Tongue (tissue), 3 donors: Measurements from ENCODE around the gene DPY19L1. TPM values are rescaled to one million over a fixed set of nuclear protein-coding genes. Genes with fewer than 3 reads are reported as not detected.
A peak's percentile ranks its signal among the peaks of the same experiment; 100 is the strongest.
"Not testable (repeated sequence)": the region's sequence is repeated elsewhere in the genome, so short reads cannot be mapped to it uniquely, and the experiment has no call there.

Experiments
- DNase-seq: peaks from one replicate; pipeline ENCODE4 v3.0.0-alpha.2; 2015
- small RNA-seq: library from RNA; depleted of rRNA; stranded (forward); fragments of <200 nt; gene quantifications from one replicate; pipeline ENCODE3, GENCODE V24; 2014; ENCODE audit warnings: low replicate concordance
- total RNA-seq: library from RNA; depleted of rRNA; stranded (reverse); fragments of >200 nt; gene quantifications from one replicate; pipeline ENCODE4 v1.2.3, GENCODE V29; 2014

DPY19L1 gene
- total RNA-seq, 1 donor from 2014 or later, result 26.6 TPM

DNA sequence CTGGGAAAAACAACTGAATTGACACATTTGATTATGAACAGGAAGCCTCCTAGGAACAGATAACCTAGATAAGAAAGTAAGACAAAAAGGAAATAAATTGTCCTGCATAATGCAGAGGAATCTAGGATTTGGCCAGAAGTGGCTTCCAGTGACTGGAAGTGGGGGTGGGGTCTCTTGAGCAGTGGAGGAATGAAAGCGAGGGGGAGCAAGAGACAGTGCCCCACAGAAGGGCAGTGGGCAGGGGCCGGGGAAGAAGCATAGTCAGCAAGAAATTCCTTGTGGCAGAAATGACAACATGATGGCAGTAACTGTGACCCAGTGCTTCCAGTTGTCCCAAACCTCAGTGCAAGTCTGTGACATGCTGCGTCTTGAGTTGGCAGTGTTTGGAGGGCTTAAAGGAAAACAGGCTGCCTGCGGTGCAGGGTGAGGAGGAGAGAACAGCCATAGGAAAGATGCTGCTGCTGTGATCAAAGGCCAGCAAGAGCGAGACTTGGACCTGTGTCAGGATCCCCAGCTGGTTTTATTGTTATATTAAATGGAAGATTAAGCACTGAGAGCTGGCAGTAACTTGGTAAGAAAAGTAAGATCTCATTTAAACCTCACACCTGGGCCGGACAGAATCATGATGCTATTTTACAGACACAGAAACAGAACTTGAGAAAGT lies 119.0 kb downstream of the DPY19L1 start:
- peak; percentile 20 for DNase-seq

DNA sequence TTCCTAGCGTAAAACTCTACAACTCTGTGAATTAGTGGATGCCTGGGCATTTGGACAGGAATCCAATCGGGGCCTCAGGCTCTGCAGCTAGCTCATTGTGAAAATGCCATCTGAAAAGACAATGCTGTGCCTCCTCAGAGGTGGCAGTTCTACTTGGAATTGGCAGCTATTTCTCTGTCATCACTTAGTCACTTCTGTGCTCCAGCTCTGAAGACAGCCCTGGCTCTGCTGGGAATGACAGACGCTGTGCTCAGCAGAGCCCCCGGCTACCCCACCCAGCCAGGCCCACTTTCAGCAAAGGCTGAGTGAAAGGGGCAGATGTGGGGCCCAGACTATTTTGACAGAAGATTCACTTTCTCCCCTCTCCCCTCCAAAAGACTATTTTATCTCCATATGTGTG lies 119.8 kb downstream of the DPY19L1 start:
- not testable (repeated sequence) for DNase-seq

DNA sequence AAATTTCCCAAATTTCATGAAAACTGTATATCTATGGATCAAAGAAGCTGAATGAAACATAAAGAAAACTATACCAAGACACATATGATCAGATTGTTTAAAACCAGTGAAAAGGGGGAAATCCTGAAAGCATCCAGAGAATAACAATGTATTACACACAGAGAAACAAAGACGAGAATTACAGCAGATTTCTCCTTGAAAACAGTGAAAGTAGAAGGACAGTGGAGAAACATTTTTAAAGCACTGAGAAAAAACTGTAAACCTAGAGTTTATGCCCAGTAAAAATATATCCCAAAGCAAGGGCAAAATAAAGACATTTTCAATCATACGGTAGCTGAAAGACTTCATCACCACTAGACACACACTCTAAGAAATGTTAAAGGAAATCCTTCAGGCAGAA lies 121.0 kb downstream of the DPY19L1 start:
- DNase-seq, result no peak

DNA sequence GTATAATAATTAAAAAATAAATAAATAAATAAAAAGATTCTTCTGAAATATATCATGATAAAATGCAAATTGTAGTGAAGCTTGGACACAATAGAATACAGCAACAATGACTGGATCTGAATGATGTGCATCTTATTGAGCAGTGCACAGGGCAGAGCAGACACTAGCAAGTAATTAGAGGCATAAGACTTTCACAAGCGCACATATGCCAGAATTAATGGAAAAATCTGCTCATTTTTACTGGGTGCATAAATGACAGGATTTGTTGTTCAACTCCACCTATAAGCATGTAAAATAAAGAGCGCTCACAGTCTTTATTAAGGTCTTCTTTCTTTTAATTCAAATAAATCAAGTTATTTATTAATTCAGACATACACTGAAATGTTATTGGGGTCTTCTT lies 125.0 kb downstream of the DPY19L1 start:
- DNase-seq, result no peak

DNA sequence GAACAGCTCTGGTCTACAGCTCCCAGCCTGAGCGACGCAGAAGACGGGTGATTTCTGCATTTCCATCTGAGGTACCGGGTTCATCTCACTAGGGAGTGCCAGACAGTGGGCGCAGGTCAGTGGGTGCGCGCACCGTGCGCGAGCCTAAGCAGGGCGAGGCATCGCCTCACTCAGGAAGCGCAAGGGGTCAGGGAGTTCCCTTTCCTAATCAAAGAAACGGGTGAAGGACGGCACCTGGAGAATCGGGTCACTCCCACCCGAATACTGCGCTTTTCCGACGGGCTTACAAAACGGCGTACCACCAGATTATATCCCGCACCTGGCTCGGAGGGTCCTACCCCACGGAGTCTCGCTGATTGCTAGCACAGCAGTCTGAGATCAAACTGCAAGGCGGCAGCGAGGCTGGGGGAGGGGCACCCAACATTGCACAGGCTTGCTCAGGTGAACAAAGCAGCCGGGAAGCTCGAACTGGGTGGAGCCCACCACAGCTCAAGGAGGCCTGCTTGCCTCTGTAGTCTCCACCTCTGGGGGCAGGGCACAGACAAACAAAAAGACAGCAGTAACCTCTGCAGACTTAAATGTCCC lies 130.9 kb downstream of the DPY19L1 start:
- DNase-seq, result not testable (repeated sequence)

DNA sequence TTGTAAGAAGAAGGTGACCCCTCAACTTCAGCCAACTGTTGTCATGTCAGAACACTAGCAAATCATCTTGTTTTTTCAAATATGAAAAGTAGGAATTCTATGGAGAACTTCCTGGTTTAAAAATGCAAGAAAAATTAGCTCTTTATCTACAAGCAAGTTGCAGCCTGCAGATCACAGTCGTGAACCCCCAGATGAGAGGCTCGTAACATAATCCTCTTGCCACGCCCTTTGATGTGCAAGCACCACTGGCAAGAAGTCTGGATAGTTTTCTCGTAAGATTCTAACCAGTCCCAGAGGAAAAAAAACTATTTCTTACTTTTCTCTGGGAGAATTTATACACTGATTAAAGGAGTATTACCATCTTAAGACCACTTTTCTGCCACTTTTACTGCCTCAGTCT lies 132.3 kb downstream of the DPY19L1 start:
- DNase-seq, result no peak

DNA sequence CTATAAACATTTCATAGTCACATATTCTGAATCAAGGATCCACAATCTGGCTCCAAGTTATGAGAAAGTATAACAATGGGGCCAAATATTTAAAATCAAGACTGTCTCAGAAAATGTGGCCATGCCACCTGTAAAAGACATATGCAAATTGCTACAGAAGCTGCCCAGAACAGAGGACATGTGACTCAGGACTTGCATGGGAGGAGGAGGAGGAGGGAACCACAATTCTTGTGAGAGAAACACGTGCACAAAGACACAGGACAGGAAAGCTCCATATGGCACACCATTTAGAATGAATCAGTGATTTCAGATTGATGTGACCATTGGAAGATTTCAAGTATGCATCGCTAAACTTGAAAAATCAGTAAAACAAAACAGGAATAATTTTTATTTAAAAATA lies 133.4 kb downstream of the DPY19L1 start:
- DNase-seq, result not testable (repeated sequence)

DNA sequence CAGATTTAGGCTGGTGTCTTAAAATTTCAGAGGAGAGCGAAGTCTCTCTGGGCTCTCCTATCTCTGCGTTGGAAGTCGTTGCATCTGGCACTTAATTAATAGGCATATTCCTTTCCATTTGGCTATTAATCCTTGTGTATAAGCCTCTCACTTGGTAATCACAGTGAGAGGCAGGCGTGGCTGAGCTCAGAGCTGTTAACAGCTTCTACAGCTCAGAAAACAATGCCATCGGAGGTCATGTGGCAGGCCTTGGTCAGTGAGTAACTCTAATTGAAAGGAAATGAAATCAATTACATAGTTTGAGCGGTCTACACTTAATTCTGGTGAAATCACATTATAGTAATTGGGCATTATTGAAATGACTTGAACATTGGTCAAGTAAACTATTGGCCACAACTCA lies 135.1 kb downstream of the DPY19L1 start:
- no peak for DNase-seq

DNA sequence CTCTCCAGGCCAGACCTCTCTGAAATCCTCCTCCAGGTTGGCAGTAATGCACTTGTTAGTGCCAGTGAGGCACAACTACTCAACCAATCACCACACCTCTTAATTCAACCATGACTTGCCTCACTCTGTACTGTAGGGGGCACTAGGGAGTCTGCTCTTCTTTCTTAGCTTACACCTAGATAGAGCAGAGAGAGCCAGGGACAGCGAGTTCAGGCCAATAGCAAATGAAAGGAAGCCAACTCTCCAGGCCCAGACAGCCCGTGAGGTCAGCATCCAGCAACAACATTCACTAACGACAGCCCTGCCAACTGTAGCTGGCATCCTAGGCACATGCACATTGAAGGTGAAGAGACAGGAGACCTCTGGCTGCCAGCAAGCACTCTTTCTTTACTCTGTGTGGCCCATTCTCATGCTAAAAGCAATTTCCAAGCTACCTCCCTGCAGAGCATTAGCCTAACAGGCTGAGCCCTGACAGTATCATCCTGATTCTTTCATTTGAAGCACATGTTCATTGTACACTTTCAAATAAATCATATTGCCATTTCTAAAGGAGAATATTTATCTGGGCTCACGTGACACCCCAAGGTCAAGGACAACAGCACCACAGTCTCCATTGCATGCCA lies 136.3 kb downstream of the DPY19L1 start:
- no peak for DNase-seq

DNA sequence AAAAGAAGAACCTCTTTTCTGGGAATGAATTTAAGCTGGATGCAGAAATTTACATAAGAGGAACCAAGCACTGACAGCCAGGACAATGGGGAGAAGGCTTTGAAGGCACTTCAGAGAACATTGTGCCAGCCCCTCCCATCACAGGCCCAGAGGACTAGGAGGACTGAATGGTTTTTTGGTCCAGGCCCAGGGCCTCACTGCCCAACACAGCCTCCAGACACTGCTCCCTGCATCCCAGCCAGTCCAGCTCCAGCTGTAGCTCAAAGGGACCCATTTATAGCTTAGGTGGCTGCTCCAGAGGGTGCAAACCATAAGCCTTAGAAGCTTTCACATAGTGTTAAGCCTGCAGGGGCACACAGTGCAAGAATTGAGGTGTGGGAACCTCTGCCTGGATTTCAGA lies 142.1 kb downstream of the DPY19L1 start:
- no peak for DNase-seq

DNA sequence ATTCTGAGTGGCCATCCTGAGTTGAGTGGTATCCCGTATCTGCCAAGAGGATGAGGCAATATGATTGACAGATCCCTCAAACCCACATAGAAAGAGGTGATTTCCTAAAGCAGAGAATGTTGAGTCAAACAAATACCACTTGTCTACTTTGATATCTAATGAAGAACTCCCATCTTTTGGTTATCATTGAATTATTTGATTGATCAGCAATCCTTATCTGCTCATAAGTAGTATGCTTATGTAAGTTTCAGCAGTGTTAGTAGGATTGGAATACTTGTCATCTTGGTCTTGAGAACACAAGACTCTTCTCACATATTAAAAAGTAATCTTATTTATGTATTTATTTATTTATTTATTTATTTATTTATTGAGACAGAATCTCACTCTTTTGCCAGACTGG lies 147.3 kb downstream of the DPY19L1 start:
- DNase-seq, result no peak

DNA sequence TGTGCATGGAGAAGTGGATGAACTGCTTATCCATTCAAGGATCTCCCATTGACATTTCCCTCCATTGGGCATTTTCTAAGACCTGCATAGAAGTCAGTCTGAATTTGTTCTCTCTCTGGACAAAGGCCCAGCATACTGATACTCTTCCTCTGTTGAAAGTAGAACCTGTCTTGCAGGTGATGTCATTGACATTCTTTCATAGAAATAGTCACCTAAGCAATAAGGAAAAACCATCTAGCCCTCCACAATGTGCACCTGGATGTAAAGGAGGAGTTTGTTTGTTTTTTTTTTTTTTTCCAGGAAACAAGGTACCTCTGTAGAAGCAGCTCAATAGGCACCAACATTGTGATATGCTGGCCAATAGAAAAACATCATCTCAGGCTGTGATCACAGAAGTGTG lies 150.4 kb downstream of the DPY19L1 start:
- no peak for DNase-seq

DNA sequence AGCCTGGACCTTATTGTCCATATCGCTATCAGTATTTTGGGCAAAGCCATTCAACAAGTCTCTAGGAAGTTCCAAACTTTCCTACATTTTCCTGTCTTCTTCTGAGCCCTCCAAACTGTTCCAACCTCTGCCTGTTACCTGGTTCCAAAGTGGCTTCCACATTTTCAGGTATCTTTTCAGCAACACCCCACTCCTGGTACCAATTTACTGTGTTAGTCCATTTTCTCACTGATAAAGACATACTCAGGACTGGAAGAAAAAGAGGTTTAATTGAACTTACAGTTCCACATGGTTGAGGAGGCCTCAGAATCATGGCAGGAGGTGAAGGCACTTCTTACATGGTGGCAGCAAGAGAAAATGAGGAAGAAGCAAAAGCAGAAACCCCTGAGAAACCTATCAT lies 153.4 kb downstream of the DPY19L1 start:
- DNase-seq, result not testable (repeated sequence)

DNA sequence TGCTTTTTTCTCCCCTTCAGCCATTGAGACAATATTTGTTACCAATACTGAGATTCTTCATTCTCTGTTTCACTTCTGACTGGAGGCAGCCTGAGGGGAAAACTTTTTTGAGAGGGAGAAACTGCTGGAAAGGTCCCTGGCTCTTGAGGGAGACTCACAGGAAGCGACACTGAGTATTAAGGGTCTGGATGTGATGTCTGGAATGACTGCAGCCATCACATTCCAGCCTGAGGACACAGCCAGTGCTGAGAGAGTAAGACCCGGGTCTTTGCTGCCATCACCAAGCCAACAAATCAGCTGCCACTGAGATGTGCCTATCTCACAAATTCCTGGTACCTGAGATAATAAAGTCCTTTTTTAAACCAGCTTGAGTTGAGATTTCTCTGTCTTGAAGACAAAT lies 157.4 kb downstream of the DPY19L1 start:
- DNase-seq, result no peak

DNA sequence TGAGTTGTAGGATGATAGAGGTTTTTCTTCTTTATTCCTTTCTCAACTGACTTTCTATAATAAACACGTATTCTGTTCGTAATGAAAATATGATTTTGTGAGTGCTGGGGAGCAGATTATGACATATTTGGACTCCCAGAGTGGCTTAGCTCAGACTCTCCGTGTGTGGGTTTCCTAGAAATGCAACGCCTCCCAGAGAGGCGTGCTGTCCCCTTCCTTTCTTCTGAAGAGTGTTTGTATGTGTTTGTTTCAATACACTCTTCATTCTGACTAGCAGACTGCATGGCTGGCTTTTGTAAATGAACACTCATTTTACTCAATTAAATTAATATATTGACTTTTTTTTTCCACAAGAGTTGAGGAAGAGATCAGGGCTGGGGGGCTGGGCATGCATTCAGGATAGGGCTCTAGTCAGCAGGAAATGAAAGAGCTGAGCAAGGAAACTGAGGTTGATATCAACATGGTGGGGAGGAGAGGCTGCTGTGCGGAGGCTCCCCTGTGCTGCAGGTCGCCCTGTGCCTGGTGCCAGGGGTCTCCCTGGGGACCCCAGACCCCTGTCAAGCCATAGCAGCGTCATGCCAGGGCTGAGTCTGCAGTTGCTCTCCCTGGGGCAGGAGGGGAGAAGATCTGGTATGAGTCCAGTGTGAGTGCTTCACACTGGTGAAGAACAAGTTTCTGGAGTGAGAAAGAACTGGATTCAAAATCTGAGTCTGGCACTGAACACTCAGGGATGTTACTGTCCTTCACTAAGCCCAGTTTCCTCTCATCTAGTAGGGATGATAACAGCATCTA lies 158.1 kb downstream of the DPY19L1 start:
- DNase-seq, result not testable (repeated sequence)

Small RNAs within 50 kb of the gene (small RNA-seq; reads per million reads assigned to genes)
- gene MIR548N (0.19 reads per million, percentile 23 among the genes with 10 or more reads in this experiment), gene RF00322 (not detected)

Other genes with a start within 250 kb of the DPY19L1 start
- gene TBX20, start 216.6 kb upstream of the DPY19L1 start, total RNA-seq, result not detected